Measurements from ENCODE around the gene OTOP3.

- TF ChIP-seq CTCF (IDR thresholded peaks at IDR 0.05) (no peak), POLR2A (IDR thresholded peaks at IDR 0.05) (no peak), POLR2AphosphoS5 (IDR thresholded peaks at IDR 0.05) (no peak), EP300 (IDR thresholded peaks at IDR 0.05) (no peak)
Observed at GRCh38 chr17:74924250-74924948, 11.3 kb upstream of the OTOP3 start, which contains the start of gene OTOP2.
